AG04449 (cell line): ENCODE data around the gene SLC30A3.

Experiments used
- CTCF ChIA-PET: fragments of 350-600 bp; formaldehyde crosslinking; extraction: SDS; loops from one replicate; lab custom pipeline; 2021; ENCODE audit warnings: antibody characterized with exemption; lab: Yijun Ruan, JAX
- POLR2A ChIA-PET: fragments of 400-600, 350-600 bp; formaldehyde crosslinking; extraction: SDS; loops from one replicate; lab custom pipeline; 2020; ENCODE audit warnings: antibody characterized with exemption, inconsistent platforms; lab: Yijun Ruan, JAX
- DNase-seq: peaks from one replicate; pipeline ENCODE4 v3.0.0-alpha.2; 2010; ENCODE audit warnings: low read depth, low spot score
- H3K4me3 ChIP-seq: 2 replicates; pipeline ENCODE4 v1.5.1; 2011; ENCODE audit warnings: low read depth, mild to moderate bottlenecking, control low read depth, low read length
- TF ChIP-seq, protein P1 (sequence below): IDR thresholded peaks from one replicate; pipeline ENCODE4 v1.5.1; 2011; ENCODE audit warnings: mild to moderate bottlenecking, moderate library complexity, low read length, control low read depth, inconsistent platforms; ENCODE audit not compliant: insufficient read depth; ENCODE audit errors: missing control alignments

The SLC30A3 gene

GRCh38 chr2:27249891-27250651 lies 12.8 kb downstream of the SLC30A3 start:
- DNase-seq, result no peak
- CTCF ChIA-PET, result interaction anchor here (0.7 to 3.0 kb wide), 10 partner anchors 14 to 73 kb away, joined by 3 to 46 read pairs (median 8); partner anchors contain the start of gene TRIM54
- POLR2A ChIA-PET, result no interaction called here
- H3K4me3 ChIP-seq, result no peak overlapping the region
- TF ChIP-seq, protein P1, sequence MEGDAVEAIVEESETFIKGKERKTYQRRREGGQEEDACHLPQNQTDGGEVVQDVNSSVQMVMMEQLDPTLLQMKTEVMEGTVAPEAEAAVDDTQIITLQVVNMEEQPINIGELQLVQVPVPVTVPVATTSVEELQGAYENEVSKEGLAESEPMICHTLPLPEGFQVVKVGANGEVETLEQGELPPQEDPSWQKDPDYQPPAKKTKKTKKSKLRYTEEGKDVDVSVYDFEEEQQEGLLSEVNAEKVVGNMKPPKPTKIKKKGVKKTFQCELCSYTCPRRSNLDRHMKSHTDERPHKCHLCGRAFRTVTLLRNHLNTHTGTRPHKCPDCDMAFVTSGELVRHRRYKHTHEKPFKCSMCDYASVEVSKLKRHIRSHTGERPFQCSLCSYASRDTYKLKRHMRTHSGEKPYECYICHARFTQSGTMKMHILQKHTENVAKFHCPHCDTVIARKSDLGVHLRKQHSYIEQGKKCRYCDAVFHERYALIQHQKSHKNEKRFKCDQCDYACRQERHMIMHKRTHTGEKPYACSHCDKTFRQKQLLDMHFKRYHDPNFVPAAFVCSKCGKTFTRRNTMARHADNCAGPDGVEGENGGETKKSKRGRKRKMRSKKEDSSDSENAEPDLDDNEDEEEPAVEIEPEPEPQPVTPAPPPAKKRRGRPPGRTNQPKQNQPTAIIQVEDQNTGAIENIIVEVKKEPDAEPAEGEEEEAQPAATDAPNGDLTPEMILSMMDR, result peak; percentile 78

- CTCF ChIA-PET, result interaction anchor here (0.7 to 3.0 kb wide), 8 partner anchors 15 to 116 kb away, joined by 3 to 46 read pairs (median 5); partner anchors contain the start of gene TRIM54
- POLR2A ChIA-PET, result interaction anchor here (1.1 kb wide), 1 partner anchor 31 kb away, joined by 3 read pairs; no protein-coding TSS in a partner anchor
- H3K4me3 ChIP-seq, result no peak overlapping the region
- TF ChIP-seq, protein P1, result no peak
- DNase-seq, result no peak
Measured at GRCh38 chr2:27249159-27249890, 13.5 kb downstream of the SLC30A3 start.

GRCh38 chr2:27247893-27248292 lies 15.0 kb downstream of the SLC30A3 start:
- ChIA-PET POLR2A (no interaction called here), CTCF (interaction anchor here (1.1 to 3.0 kb wide), 5 partner anchors 14 to 114 kb away, joined by 3 to 46 read pairs (median 17); partner anchors contain the start of gene TRIM54)
- TF ChIP-seq, protein P1, result no peak
- no peak overlapping the region for H3K4me3 ChIP-seq
- no peak for DNase-seq

DNA sequence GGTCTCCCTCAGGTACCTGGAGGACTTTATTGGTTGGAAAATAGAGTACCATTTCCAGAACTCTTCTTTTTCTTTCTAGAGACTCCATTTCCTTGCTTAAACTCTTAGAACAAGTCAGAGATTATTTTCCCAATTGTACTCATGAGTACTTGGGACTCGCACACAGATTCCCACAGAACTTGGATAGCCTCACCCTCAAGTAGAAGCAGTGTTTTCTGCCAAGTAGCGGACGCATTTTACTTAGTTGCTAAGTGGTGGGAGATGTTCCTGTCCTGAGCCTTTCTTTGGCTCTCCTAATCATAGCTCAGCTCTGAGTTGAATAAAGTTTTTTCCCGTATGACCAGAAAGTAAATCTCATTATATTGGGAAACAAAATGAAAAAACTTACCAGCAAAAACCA lies 17.2 kb downstream of the SLC30A3 start:
- ChIA-PET POLR2A (no interaction called here), CTCF (interaction anchor here (1.0 kb wide), 1 partner anchor 59 kb away, joined by 3 read pairs; no protein-coding TSS in a partner anchor)
- TF ChIP-seq, protein P1, result no peak
- DNase-seq, result no peak
- H3K4me3 ChIP-seq, result no peak overlapping the region

DNA sequence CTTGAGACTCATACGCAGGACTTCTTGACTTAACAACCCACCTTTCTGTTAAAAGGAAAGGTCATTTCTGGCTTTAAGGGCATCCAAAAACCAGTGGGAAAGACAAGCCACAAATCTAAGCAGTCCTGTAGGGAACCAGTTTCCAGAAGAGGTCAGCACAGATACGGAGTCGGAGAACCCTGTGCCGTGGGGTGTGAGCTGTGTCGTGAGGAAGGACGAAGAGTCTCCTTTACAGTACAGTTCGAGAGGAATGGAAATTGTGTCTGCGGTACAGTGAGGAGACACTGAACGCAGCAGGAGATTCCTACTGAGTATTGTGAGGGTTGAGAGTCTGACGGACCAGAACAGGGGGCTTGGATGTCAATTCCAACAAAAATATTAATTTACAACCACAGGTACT lies 17.7 kb downstream of the SLC30A3 start:
- DNase-seq, result no peak
- no peak overlapping the region for H3K4me3 ChIP-seq
- POLR2A ChIA-PET, result no interaction called here
- CTCF ChIA-PET, result interaction anchor here (1.0 kb wide), 1 partner anchor 59 kb away, joined by 3 read pairs; no protein-coding TSS in a partner anchor
- TF ChIP-seq, protein P1, result no peak
